Stomach (tissue), 9 donors: ENCODE data around the gene PDE6A. TPM values are rescaled to one million over a fixed set of nuclear protein-coding genes. Genes with fewer than 3 reads are reported as not detected.
"Not testable (repeated sequence)": the region's sequence is repeated elsewhere in the genome, so short reads cannot be mapped to it uniquely, and the experiment has no call there.

Experiments
- DNase-seq, 2 donors: peaks; one replicate each; pipeline versions ENCODE4 v3.0.0 to v3.0.0-alpha.2; 2013 to 2019
- H3K27ac ChIP-seq, 5 donors: fragments of 200-600 bp in 4 of 5; sonication (generic) in 4 of 5; one replicate each; pipeline ENCODE4 v1.5.1; 2013 to 2019; ENCODE audit warnings: mild to moderate bottlenecking in 1 of 5, moderate library complexity in 1 of 5
- H3K27me3 ChIP-seq, 3 donors: fragments of 200-600 bp; sonication (generic); one replicate each; pipeline ENCODE4 v1.5.1; 2017 to 2019; ENCODE audit warnings: mixed run types in 1 of 3
- H3K36me3 ChIP-seq, 4 donors: fragments of 200-600 bp; sonication (generic); 1 replicate in 3 of 4; 2 replicates in 1 of 4; pipeline ENCODE4 v1.5.1; 2016 to 2019
- H3K4me1 ChIP-seq, 4 donors: fragments of 200-600 bp; sonication (generic); one replicate each; pipeline ENCODE4 v1.5.1; 2016 to 2019
- H3K4me3 ChIP-seq, 4 donors: fragments of 200-600 bp; sonication (generic) in 3 of 4; one replicate each; pipeline ENCODE4 v1.5.1; 2016 to 2019; ENCODE audit warnings: mild to moderate bottlenecking in 1 of 4
- H3K9me3 ChIP-seq, 4 donors: fragments of 200-600 bp; sonication (generic); one replicate each; pipeline ENCODE4 v1.5.1; 2016 to 2019
- EP300 ChIP-seq: sonication (generic); formaldehyde crosslinking; IDR thresholded peaks from one replicate; pipeline ENCODE4 v1.6.1; 2017; ENCODE audit warnings: antibody characterized with exemption
- POLR2A ChIP-seq, 4 donors: fragments of 450-650 bp; IDR thresholded peaks; one replicate each; pipeline ENCODE4 v1.6.1; 2016; ENCODE audit warnings: antibody characterized with exemption in 4 of 4, control low read depth in 2 of 4, mild to moderate bottlenecking in 1 of 4, moderate library complexity in 1 of 4
- POLR2AphosphoS5 ChIP-seq, 3 donors: sonication (generic); formaldehyde crosslinking; IDR thresholded peaks; one replicate each; pipeline ENCODE4 v1.6.1; 2016; ENCODE audit warnings: antibody characterized with exemption in 3 of 3
- WGBS, 5 donors: extraction: QIAGEN DNeasy Blood & Tissue Kit in 3 of 5; methylation state at CpG; one replicate each; pipeline versions ENCODE4 v1.1.5 to v1.1.7; 2013 to 2018; 5-methylcytosine and 5-hydroxymethylcytosine counted together
- intact Hi-C: fragments of 100-400 bp; cut with DNase I; formaldehyde crosslinking; loops from one replicate; pipeline ENCODE4 v1.15.1; 2023; ENCODE audit warnings: low total_unique reads
- polyA plus RNA-seq, 3 donors: library from polyadenylated mRNA; stranded (reverse); fragments of 200-250 nt; gene quantifications; one replicate each; pipeline ENCODE4 v1.2.3, GENCODE V29; 2013
- total RNA-seq, 5 donors: library from RNA; depleted of rRNA; stranded (reverse); fragments of >200 nt; gene quantifications; one replicate each; pipeline versions ENCODE4 v1.1.0 to v1.2.3, GENCODE V29; 2014 to 2016
- TF ChIP-seq, protein P1 (sequence below), 7 experiments: fragments of 450-650 bp in 4 of 7; fragments of 200-600 bp in 3 of 7; sonication (generic) in 3 of 7; IDR thresholded peaks; one replicate each; pipeline ENCODE4 v1.5.1; 2016 to 2019; ENCODE audit warnings: antibody characterized with exemption in 7 of 7, control low read depth in 2 of 7, mild to moderate bottlenecking in 1 of 7
- donor health status: healthy with polysubstance abuse.
- donor health status: Bipolar disorder and iron deficiency.
- donor health status: healthy.

Gene PDE6A
- total and polyA plus RNA-seq, 8 donors, result under 0.01 to 0.80 TPM; not detected in 6

DNA sequence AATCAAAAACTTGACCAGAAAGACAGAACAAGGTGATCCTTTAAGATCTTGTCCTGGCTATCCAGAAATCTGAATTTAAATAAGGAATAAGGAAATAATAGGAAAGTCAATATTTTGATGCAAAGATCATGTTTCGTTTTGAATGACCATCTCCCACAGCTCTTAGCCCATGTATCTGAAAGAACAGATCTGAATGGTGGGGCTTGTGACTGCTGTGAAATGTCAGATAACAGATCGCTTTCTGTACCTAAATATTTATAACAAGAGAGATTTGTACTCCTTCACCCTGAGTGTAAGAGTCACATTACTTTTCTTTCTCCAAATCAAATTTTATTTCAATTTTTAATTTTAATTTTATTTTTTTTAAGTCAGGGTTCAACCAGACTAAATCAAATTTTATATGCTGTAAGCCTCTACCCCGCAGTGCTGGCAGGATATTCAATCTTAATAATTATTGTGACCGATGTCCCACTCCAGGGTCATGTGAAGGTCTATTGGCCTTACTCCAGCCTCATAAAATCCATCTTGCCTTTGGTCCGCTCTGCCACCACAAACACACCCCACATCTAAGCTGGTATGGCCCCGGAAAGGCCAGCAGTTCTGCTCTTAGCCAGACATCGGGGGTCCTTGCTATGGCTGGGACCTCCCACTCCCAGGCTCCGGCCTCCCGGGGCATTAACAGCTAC lies 9.0 kb upstream of the PDE6A start:
- Histone ChIP-seq H3K9me3 (no peaks in the 10 kb centered on the region), H3K27ac (no peak overlapping the region), H3K27me3 (no peaks in the 10 kb centered on the region), H3K36me3 (no peaks in the 10 kb centered on the region), H3K4me3 (no peak overlapping the region), H3K4me1 (no peaks in the 10 kb centered on the region)
- no peak for TF ChIP-seq POLR2AphosphoS5 (IDR thresholded peaks at IDR 0.05)
- TF ChIP-seq EP300, result no peak
- TF ChIP-seq POLR2A (IDR thresholded peaks at IDR 0.05), result no peak
- TF ChIP-seq, protein P1, sequence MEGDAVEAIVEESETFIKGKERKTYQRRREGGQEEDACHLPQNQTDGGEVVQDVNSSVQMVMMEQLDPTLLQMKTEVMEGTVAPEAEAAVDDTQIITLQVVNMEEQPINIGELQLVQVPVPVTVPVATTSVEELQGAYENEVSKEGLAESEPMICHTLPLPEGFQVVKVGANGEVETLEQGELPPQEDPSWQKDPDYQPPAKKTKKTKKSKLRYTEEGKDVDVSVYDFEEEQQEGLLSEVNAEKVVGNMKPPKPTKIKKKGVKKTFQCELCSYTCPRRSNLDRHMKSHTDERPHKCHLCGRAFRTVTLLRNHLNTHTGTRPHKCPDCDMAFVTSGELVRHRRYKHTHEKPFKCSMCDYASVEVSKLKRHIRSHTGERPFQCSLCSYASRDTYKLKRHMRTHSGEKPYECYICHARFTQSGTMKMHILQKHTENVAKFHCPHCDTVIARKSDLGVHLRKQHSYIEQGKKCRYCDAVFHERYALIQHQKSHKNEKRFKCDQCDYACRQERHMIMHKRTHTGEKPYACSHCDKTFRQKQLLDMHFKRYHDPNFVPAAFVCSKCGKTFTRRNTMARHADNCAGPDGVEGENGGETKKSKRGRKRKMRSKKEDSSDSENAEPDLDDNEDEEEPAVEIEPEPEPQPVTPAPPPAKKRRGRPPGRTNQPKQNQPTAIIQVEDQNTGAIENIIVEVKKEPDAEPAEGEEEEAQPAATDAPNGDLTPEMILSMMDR (IDR thresholded peaks at IDR 0.05), result no peak
- 73 to 81% (median 80%) methylated on average over 9 of the region's 9 CpGs for WGBS, 5 donors
- no peak for DNase-seq
- intact Hi-C loops, result no loop called here

DNA sequence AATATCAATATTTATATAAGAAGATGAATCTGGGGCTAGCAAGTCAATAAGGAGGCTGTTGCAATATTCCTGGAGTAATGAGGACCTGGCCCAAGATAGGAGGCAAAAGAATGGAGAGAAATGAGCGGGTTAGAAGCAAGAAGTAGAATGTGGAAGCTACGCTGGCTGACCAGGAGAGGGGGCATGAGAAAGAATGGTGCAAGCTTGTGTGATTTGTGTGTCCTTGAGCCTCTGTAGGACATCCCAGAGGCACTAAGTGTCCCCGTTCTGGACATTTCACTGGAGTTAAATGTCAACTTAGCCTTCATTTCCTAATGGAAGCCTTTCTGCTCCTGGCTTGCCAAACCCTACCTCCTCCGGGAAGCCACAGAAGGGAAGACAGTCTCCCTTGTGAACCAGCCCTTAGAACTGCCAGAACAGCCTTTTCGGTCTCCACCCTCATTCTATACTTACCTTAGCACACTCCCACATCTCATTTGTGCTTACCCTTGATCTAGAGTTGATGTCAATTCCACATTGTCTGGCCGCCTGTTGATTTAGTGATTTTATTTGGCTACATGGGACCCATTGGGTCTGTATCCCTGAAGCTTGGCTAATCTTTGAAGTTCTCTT lies 6.7 kb upstream of the PDE6A start:
- no peaks in the 10 kb centered on the region for H3K4me1 ChIP-seq
- 72 to 88% (median 77%) methylated on average over 6 of the region's 6 CpGs for WGBS, 5 donors
- no peak for TF ChIP-seq EP300
- no peak for TF ChIP-seq POLR2A (IDR thresholded peaks at IDR 0.05)
- TF ChIP-seq POLR2AphosphoS5 (IDR thresholded peaks at IDR 0.05), result no peak
- TF ChIP-seq, protein P1 (IDR thresholded peaks at IDR 0.05), result no peak
- no peaks in the 10 kb centered on the region for H3K36me3 ChIP-seq
- no peak for DNase-seq
- intact Hi-C loops, result no loop called here
- H3K27ac ChIP-seq, result no peak overlapping the region
- H3K4me3 ChIP-seq, result no peak overlapping the region
- no peaks in the 10 kb centered on the region for H3K27me3 ChIP-seq
- no peaks in the 10 kb centered on the region for H3K9me3 ChIP-seq

DNA sequence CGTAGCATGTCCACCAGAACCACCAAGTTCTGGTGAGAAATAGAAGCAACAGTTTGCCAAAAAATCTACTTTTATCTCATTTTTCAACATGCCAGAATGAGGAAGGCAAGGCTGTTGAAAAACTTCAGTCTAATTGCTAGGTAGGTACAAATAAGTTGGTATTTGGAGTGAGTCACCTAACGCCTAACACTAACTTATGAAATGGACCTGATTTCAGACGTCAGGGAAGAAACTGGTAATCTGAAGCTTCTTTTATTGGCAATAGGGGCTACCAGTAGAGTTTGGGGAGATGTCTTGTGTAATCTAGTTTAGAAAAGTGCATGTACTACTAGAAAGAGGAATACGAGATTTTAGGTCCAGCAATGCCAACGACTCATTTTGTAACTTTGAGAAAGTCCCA lies 4.4 kb upstream of the PDE6A start:
- TF ChIP-seq POLR2A (IDR thresholded peaks at IDR 0.05) (no peak), EP300 (no peak), POLR2AphosphoS5 (IDR thresholded peaks at IDR 0.05) (no peak)
- TF ChIP-seq, protein P1 (IDR thresholded peaks at IDR 0.05), result no peak
- H3K4me3 ChIP-seq, result no peak overlapping the region
- intact Hi-C loops, result no loop called here
- no peak overlapping the region for H3K27ac ChIP-seq
- DNase-seq, result no peak
- no peaks in the 10 kb centered on the region for H3K4me1 ChIP-seq
- H3K27me3 ChIP-seq, result no peaks in the 10 kb centered on the region
- H3K9me3 ChIP-seq, result no peaks in the 10 kb centered on the region
- H3K36me3 ChIP-seq, result no peaks in the 10 kb centered on the region
- WGBS, 5 donors, result 80 to 94% (median 89%) methylated on average over 5 of the region's 5 CpGs

DNA sequence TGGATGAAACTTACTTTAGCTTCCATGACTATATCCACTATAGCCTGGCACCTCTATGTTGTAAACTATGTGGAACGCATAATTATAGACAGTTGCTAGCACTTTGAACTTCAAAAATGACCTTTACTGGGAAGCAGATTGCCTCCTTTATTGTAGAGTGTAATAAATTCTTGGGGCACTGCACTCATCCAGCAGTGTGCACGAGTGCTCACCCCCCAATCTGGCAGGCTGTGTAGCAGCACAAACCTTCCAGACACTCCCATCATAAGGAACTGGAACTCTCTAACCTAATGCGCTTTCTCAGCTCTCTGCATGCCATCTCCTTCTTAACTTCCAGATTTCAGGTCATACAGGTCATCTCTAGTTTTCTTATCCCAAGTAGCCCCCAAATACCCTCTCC lies 1.5 kb upstream of the PDE6A start:
- Histone ChIP-seq H3K4me1 (no peaks in the 10 kb centered on the region), H3K27ac (no peak overlapping the region), H3K4me3 (no peak overlapping the region), H3K27me3 (no peaks in the 10 kb centered on the region), H3K9me3 (no peaks in the 10 kb centered on the region), H3K36me3 (no peaks in the 10 kb centered on the region)
- TF ChIP-seq POLR2A (IDR thresholded peaks at IDR 0.05) (no peak), POLR2AphosphoS5 (IDR thresholded peaks at IDR 0.05) (no peak), EP300 (no peak)
- TF ChIP-seq, protein P1 (IDR thresholded peaks at IDR 0.05), result no peak
- intact Hi-C loops, result no loop called here
- DNase-seq, result no peak
- 80 to 91% (median 86%) methylated on average over 3 of the region's 3 CpGs for WGBS, 5 donors

DNA sequence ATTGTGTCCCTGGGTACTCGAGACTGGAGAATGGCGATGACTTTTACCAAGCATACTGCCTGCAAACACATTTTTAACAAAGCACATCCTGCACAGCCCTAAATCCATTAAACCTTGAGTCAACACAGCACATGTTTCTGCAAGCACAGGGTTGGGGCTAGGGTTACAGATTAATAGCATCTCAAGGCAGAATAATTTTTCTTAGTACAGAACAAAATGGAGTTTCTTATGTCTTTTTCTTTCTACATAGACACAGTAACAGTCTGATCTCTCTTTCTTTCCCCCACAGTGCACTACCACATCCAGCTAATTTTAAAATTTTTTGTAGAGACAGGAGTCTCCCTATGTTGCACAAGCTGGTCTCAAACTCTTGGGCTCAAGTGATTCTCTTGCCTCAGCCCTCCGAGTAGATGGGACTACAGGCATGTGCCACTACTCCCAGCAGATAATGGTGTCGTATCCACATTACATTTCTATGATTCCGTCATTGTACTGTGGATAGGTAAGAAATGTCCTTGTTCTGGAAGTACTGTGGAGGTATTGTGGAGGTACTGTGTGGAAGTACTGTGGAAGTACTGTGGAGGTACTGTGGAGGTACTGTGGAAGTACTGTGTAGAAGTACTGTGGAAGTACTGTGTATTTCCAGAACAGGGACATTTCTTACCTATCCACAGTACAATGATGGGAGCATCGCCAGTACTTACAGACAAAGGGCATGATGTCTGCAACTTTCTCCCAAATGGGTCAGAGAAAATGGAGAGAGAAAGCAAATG lies 1.2 kb downstream of the PDE6A start:
- DNase-seq, H3K4me3 ChIP-seq, H3K4me1 ChIP-seq, H3K27ac ChIP-seq, intact Hi-C loops, H3K27me3 ChIP-seq, H3K9me3 ChIP-seq, H3K36me3 ChIP-seq: not testable (repeated sequence)
- 73 to 89% (median 77%) methylated on average over 6 of the region's 6 CpGs for WGBS, 5 donors

DNA sequence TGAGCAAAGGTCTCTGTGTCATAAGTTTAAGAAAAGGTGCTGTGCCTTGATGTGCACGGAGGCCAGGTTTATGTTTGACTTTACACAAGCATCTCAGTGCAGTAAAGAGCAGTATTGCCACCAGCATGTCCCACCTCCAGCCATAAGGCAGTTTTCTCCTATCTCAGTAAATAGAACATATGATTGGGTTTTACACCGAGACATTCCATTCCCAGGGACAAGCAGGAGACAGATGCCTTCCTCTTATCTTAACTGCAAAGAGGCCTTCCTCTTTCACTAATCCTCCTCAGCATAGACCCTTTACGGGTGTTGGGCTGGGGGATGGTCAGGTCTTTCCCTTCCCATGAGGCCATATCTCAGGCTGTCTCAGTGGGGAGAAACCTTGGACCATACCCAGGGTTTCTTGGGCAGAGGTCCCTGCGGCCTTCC lies 1.8 kb downstream of the PDE6A start:
- DNase-seq, result not testable (repeated sequence)

More for the DNA sequence above, 1.8 kb downstream of the PDE6A start:
- H3K9me3 ChIP-seq, H3K36me3 ChIP-seq, H3K4me1 ChIP-seq, intact Hi-C loops, H3K27ac ChIP-seq, H3K27me3 ChIP-seq, H3K4me3 ChIP-seq: not testable (repeated sequence)
- WGBS, 5 donors, result 63 to 79% (median 66%) methylated on average over 4 of the region's 4 CpGs
